Mucosa of rectum (tissue), 2 donors: Measurements from ENCODE around the gene ESR1.
"Not testable (repeated sequence)": the region's sequence is repeated elsewhere in the genome, so short reads cannot be mapped to it uniquely, and the experiment has no call there.

Source experiments
- H3K27ac ChIP-seq, 2 donors: one replicate each; pipeline ENCODE4 v1.7.0; 2013; ENCODE audit warnings: inconsistent platforms in 2 of 2, low read depth in 2 of 2, low read length in 2 of 2
- H3K27me3 ChIP-seq, 2 donors: one replicate each; pipeline ENCODE4 v1.7.0; 2013; ENCODE audit warnings: low read length in 2 of 2; ENCODE audit not compliant: control insufficient read depth in 2 of 2, insufficient read depth in 2 of 2
- H3K36me3 ChIP-seq, 2 donors: one replicate each; pipeline ENCODE4 v1.7.0; 2013; ENCODE audit warnings: low read length in 2 of 2; ENCODE audit not compliant: control insufficient read depth in 2 of 2, insufficient read depth in 2 of 2
- H3K4me1 ChIP-seq, 2 donors: one replicate each; pipeline ENCODE4 v1.7.0; 2013; ENCODE audit warnings: low read length in 2 of 2, mild to moderate bottlenecking in 1 of 2; ENCODE audit not compliant: control insufficient read depth in 2 of 2, insufficient read depth in 2 of 2
- H3K4me3 ChIP-seq, 2 donors: one replicate each; pipeline ENCODE4 v1.7.0; 2013; ENCODE audit warnings: low read length in 2 of 2
- H3K9ac ChIP-seq, 2 donors: one replicate each; pipeline ENCODE4 v1.7.0; 2013; ENCODE audit warnings: low read length in 2 of 2, low read depth in 1 of 2, mild to moderate bottlenecking in 1 of 2
- H3K9me3 ChIP-seq, 2 donors: one replicate each; pipeline ENCODE4 v1.7.0; 2013; ENCODE audit warnings: low read length in 2 of 2; ENCODE audit not compliant: control insufficient read depth in 2 of 2
- donor health status: healthy.
- donor health status: Normal muscosa, but diverticular disease.

The ESR1 gene

DNA sequence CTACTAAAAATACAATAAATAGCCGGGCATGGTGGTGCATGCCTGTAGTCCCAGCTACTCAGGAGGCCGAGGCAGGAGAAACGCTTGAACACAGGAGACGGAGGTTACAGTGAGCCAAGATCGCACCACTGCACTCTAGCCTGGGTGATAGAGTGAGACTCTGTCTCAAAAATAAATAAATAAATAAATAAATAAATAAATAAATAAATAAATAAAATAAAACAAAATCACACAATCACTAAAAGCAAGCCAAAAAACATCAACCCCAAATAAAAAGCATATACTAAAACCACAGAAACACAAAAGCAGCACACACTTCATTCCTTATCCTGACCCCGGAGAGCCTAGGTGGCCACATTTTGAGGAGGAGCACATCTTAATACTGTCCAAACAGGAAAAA lies 330.9 kb downstream of the ESR1 start:
- not testable (repeated sequence) for H3K9me3 ChIP-seq, H3K9ac ChIP-seq, H3K27ac ChIP-seq, H3K4me1 ChIP-seq, H3K27me3 ChIP-seq, H3K4me3 ChIP-seq
- peaks cover 15 to 22% of the 10 kb centered on the region in 2 donors for H3K36me3 ChIP-seq

GRCh38 chr6:152142105-152142504 lies 334.6 kb downstream of the ESR1 start:
- Histone ChIP-seq H3K9me3 (no peaks in the 10 kb centered on the region), H3K4me3 (no peak overlapping the region), H3K9ac (no peak overlapping the region), H3K36me3 (peaks cover 9 to 18% of the 10 kb centered on the region in 2 donors), H3K4me1 (no peaks in the 10 kb centered on the region), H3K27ac (no peak overlapping the region), H3K27me3 (no peaks in the 10 kb centered on the region)

DNA sequence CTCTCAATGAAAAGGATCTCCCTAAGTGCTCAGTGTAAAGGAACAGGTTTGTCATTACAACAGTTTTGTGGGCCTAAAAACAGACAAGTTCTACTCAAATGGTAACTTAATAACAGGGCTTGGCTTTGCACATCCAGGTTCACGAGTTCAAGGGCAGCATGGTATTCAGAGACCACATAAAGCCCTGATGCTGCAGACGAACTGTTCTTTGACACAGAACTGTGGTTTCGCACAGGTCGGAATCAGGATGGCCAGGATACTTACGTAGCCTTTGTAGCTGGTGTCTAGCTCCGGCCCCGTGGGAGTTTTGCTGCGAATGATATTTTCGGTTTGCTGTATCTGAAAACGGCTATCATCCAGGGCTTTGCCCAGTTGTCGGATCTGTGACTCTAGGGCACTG lies 335.9 kb downstream of the ESR1 start:
- H3K27me3 ChIP-seq: no peaks in the 10 kb centered on the region
- no peak overlapping the region for H3K4me3 ChIP-seq
- no peak overlapping the region for H3K27ac ChIP-seq
- H3K9me3 ChIP-seq: no peaks in the 10 kb centered on the region
- no peaks in the 10 kb centered on the region for H3K4me1 ChIP-seq
- no peak overlapping the region for H3K9ac ChIP-seq
- H3K36me3 ChIP-seq: peaks cover 16 to 18% of the 10 kb centered on the region in 2 donors

DNA sequence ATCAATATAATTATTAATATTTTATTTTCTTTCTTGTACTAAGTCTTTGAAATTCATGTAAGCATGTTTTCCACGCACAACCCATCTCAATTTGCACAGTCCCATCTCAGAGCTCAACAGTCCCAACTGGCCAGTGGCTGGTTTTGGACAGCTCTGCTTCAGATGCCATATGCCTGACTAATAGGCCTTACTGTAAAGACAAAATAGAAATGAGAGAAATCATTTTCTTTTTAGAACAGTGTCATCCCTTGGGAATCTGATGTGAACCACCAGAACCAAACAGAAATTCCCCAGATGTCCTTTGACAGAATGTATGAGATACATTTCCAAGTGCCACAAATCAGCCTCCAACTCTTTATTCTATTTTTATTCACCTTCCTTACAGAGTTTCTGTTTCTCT lies 338.9 kb downstream of the ESR1 start:
- H3K4me1 ChIP-seq: no peaks in the 10 kb centered on the region
- H3K36me3 ChIP-seq: peaks cover 18 to 23% of the 10 kb centered on the region in 2 donors
- H3K9ac ChIP-seq: no peak overlapping the region
- no peak overlapping the region for H3K4me3 ChIP-seq
- no peaks in the 10 kb centered on the region for H3K27me3 ChIP-seq
- H3K9me3 ChIP-seq: no peaks in the 10 kb centered on the region
- H3K27ac ChIP-seq: no peak overlapping the region

DNA sequence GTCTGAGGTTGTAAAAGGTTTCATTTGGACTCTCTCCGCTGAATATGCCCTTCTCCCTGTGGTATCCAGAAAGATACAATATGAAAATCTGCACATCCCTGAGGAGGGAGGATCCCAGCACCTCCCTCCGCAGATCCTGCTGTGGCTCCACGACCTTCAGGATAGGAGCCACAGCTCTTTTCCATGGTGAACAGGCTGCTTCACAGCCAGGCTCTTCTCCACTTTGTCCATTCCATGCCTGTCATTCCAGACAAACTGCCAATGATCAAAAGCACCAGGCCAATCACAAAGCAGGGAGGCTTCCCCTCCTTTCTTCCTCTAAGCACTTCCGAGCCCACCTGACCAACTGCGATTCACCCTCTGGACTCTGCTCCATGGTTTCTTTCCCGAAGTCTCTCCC lies 339.8 kb downstream of the ESR1 start:
- Histone ChIP-seq H3K9me3 (no peaks in the 10 kb centered on the region), H3K9ac (no peak overlapping the region), H3K4me1 (no peaks in the 10 kb centered on the region), H3K27me3 (no peaks in the 10 kb centered on the region), H3K4me3 (no peak overlapping the region), H3K27ac (no peak overlapping the region), H3K36me3 (peaks cover 25 to 30% of the 10 kb centered on the region in 2 donors)

GRCh38 chr6:152148412-152148811 lies 340.9 kb downstream of the ESR1 start:
- no peaks in the 10 kb centered on the region for H3K4me1 ChIP-seq
- H3K27me3 ChIP-seq: no peaks in the 10 kb centered on the region
- H3K9ac ChIP-seq: no peak overlapping the region
- no peak overlapping the region for H3K27ac ChIP-seq
- no peak overlapping the region for H3K4me3 ChIP-seq
- H3K36me3 ChIP-seq: peaks cover 25 to 27% of the 10 kb centered on the region in 2 donors
- H3K9me3 ChIP-seq: no peaks in the 10 kb centered on the region

- no peaks in the 10 kb centered on the region for H3K9me3 ChIP-seq
- no peak overlapping the region for H3K9ac ChIP-seq
Measured at GRCh38 chr6:152150196-152150595, 342.7 kb downstream of the ESR1 start.

GRCh38 chr6:152151920-152152319 lies 344.4 kb downstream of the ESR1 start:
- Histone ChIP-seq H3K9ac (no peak overlapping the region), H3K4me1 (no peaks in the 10 kb centered on the region), H3K36me3 (peaks cover 28 to 33% of the 10 kb centered on the region in 2 donors), H3K27me3 (no peaks in the 10 kb centered on the region), H3K4me3 (no peak overlapping the region), H3K9me3 (no peaks in the 10 kb centered on the region), H3K27ac (no peak overlapping the region)

More at GRCh38 chr6:152150196-152150595, 342.7 kb downstream of the ESR1 start:
- Histone ChIP-seq H3K4me1 (no peaks in the 10 kb centered on the region), H3K4me3 (no peak overlapping the region), H3K27ac (no peak overlapping the region), H3K27me3 (no peaks in the 10 kb centered on the region), H3K36me3 (peaks cover 23 to 29% of the 10 kb centered on the region in 2 donors)

- H3K36me3 ChIP-seq: peaks cover 14 to 20% of the 10 kb centered on the region in 2 donors
- H3K9me3 ChIP-seq: no peaks in the 10 kb centered on the region
- no peak overlapping the region for H3K27ac ChIP-seq
Measured at GRCh38 chr6:152154559-152155356, 347.3 kb downstream of the ESR1 start.

DNA sequence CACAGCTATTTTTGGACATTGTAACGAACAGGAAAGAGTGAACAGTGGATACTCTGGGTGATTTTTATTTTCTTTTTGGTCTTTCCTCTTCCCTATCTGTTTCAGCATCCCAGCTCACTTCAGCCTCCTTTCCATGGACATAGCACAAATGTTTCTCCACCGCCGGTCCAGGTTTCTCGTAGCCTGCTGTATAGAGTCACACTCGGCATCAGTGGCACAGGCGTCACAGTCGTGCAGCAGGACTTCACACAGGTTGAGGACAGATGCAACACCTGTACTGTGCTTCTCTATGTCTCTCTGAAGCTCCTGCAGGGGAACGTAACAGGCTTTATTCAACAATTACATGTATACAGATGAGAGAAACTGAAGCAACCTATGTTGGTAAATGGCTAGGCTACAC lies 348.3 kb downstream of the ESR1 start:
- H3K27me3 ChIP-seq: no peaks in the 10 kb centered on the region
- no peaks in the 10 kb centered on the region for H3K9me3 ChIP-seq
- no peak overlapping the region for H3K4me3 ChIP-seq
- H3K4me1 ChIP-seq: no peaks in the 10 kb centered on the region
- peaks cover 14 to 16% of the 10 kb centered on the region in 2 donors for H3K36me3 ChIP-seq
- H3K9ac ChIP-seq: no peak overlapping the region
- no peak overlapping the region for H3K27ac ChIP-seq

More at GRCh38 chr6:152154559-152155356, 347.3 kb downstream of the ESR1 start:
- Histone ChIP-seq H3K4me3 (no peak overlapping the region), H3K9ac (no peak overlapping the region), H3K27me3 (no peaks in the 10 kb centered on the region), H3K4me1 (no peaks in the 10 kb centered on the region)
